GM12801 (cell line): ENCODE results near the gene ARPC2.

Experiments used
- CTCF ChIP-seq: IDR thresholded peaks from one replicate; pipeline ENCODE4 v1.5.1; 2011; ENCODE audit warnings: control low read depth; ENCODE audit not compliant: insufficient read length; ENCODE audit errors: extremely low read depth

The ARPC2 gene

GRCh38 chr2:218184331-218184730 is 32.7 kb upstream of the ARPC2 start:
- TF ChIP-seq CTCF = no peak

GRCh38 chr2:218186355-218186766 is 30.6 kb upstream of the ARPC2 start:
- TF ChIP-seq CTCF = no peak

- TF ChIP-seq CTCF = no peak
These were observed 30.1 kb upstream of the ARPC2 start for GRCh38 chr2:218186876-218187275.

GRCh38 chr2:218187296-218188015 is 29.5 kb upstream of the ARPC2 start:
- no peak for TF ChIP-seq CTCF

- TF ChIP-seq CTCF = no peak
These were observed 28.5 kb upstream of the ARPC2 start for GRCh38 chr2:218188528-218188927.

GRCh38 chr2:218192902-218193430 is 24.0 kb upstream of the ARPC2 start:
- no peak for TF ChIP-seq CTCF

- TF ChIP-seq CTCF = no peak
These were observed 23.3 kb upstream of the ARPC2 start for GRCh38 chr2:218193701-218194100.
